Smooth muscle cell (in vitro differentiated cells): Measurements from ENCODE around the gene TANGO6. TPM values are rescaled to one million over a fixed set of nuclear protein-coding genes. Genes with fewer than 3 reads are reported as not detected.
"Not testable (repeated sequence)": the region's sequence is repeated elsewhere in the genome, so short reads cannot be mapped to it uniquely, and the experiment has no call there.

ENCODE experiments used
- DNase-seq: peaks from one replicate; lab custom pipeline; 2025; ENCODE audit not compliant: unreplicated experiment; lab: John Stamatoyannopoulos, UW
- H2AFZ ChIP-seq: fragments of 200-600 bp; sonication (generic); 2 replicates; pipeline ENCODE4 v1.6.0; 2016; ENCODE audit warnings: antibody characterized with exemption, low read depth, mild to moderate bottlenecking
- H3F3A ChIP-seq: fragments of 200-600 bp; sonication (generic); 2 replicates; pipeline ENCODE4 v1.6.0; 2017; ENCODE audit warnings: antibody characterized with exemption, low read depth
- H3K27ac ChIP-seq: fragments of 200-600 bp; sonication (generic); 2 replicates; pipeline ENCODE4 v1.5.1; 2016; ENCODE audit warnings: low read depth, mild to moderate bottlenecking
- H3K27me3 ChIP-seq: fragments of 200-600 bp; sonication (generic); 2 replicates; pipeline ENCODE4 v1.6.1; 2016; ENCODE audit warnings: low read depth, mild to moderate bottlenecking
- H3K36me3 ChIP-seq: fragments of 200-600 bp; sonication (generic); 2 replicates; pipeline ENCODE4 v1.5.1; 2016; ENCODE audit warnings: low read depth
- H3K4me1 ChIP-seq: fragments of 200-600 bp; sonication (generic); 2 replicates; pipeline ENCODE4 v1.5.1; 2016; ENCODE audit warnings: low read depth
- H3K4me2 ChIP-seq: fragments of 200-600 bp; sonication (generic); 2 replicates; pipeline ENCODE4 v1.6.0; 2016; ENCODE audit warnings: mild to moderate bottlenecking
- H3K4me3 ChIP-seq: fragments of 200-600 bp; sonication (generic); 2 replicates; pipeline ENCODE4 v1.5.1; 2016; ENCODE audit warnings: mild to moderate bottlenecking
- H3K79me2 ChIP-seq: fragments of 200-600 bp; sonication (generic); 2 replicates; pipeline ENCODE4 v1.6.0; 2016; ENCODE audit warnings: low read depth, mild to moderate bottlenecking
- H3K9ac ChIP-seq: fragments of 200-600 bp; sonication (generic); 2 replicates; pipeline ENCODE4 v1.6.0; 2016; ENCODE audit warnings: low read depth
- H3K9me3 ChIP-seq: fragments of 200-600 bp; sonication (generic); replicated peaks from 2 replicates; pipeline ENCODE4 v1.5.1; 2016; ENCODE audit warnings: low read depth
- H4K20me1 ChIP-seq: fragments of 200-600 bp; sonication (generic); 2 replicates; pipeline ENCODE4 v1.6.0; 2016; ENCODE audit warnings: low read depth
- WGBS: methylation state at CpG from one replicate; pipeline ENCODE4 v1.1.7; 2016; ENCODE audit warnings: low lambda C conversion rate; 5-methylcytosine and 5-hydroxymethylcytosine counted together
- polyA plus RNA-seq: library from polyadenylated mRNA; unstranded; fragments of >200 nt; fragmentation: Nextera tagmentation; extraction: Ambion mirVana; gene quantifications from 2 replicates; pipeline ENCODE4 v1.2.1, GENCODE V29; 2016
- total RNA-seq: library from RNA; depleted of rRNA; stranded (reverse); fragments of >200 nt; gene quantifications from 2 replicates; pipeline ENCODE4 v1.2.3, GENCODE V29; 2014
- TF ChIP-seq, protein P1 (sequence below): fragments of 200-600 bp; sonication (generic); IDR thresholded peaks from 2 replicates; pipeline ENCODE4 v1.5.1; 2017; ENCODE audit warnings: borderline replicate concordance, mild to moderate bottlenecking, antibody characterized with exemption; ENCODE audit not compliant: insufficient read depth, poor library complexity, severe bottlenecking

Gene TANGO6
- total and polyA plus RNA-seq, 2 experiments from 2014 or later: 4.5 to 5.2 TPM

DNA sequence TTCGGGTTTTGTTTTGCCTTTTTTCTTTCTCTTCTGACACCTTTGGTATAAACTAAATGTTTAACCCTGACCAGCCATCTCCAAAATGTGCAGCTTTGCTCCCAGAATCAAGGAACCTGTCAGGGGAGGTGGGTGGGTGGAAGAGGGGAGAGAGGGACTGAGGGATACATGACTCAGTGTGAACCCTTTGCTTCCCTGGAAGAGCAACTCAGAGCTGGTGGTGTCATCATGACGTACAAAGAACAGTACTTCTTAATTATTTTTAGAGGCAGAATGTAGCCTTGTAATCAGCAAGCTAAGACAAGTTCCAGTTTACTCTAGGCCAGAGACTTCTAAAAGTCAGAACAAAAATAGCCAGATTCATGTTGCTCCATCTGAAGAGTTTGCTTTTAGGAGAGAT, 142.5 kb downstream of the TANGO6 start:
- WGBS: 71% methylated on average over 2 of the region's 2 CpGs
- Histone ChIP-seq H4K20me1 (no peaks in the 10 kb centered on the region), H3K27ac (peak overlapping the region; percentile 85)

DNA sequence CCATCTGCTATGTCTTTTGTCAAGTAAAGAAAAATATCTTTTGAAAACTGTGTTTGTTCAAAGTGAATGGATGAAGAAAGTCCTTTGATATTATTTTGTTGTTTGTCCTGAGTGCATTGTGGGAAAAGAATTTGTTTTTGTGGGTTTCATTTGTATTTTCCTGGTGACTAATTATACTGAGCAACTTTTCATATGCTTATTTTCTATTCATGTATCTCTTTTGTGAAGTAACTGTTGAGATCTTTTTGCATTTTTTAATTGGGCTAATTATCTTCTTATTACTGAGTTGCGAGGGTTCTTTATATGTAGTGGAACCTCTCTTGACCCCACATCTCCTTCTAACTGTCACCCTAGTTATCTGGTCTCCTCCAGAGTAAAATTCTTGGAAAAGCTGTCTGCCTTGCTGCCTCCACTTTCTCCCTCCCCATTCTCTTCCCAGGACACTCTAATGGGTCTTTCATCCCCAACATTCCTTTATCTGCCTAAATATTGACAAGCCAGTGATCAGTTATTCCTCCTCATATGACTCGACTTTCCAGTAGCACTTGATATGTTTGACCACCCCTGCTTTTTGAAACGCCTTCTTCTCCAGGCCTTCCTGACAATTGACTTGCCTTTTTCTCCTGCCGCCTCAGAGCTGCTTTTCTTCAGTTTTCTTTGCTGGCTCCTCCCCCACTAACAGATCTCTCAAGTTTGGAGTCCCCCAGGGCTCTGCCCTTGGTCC, 144.6 kb downstream of the TANGO6 start:
- no peaks in the 10 kb centered on the region for H3K9me3 ChIP-seq
- no peaks in the 10 kb centered on the region for H3K27me3 ChIP-seq
- 66% methylated on average over 4 of the region's 4 CpGs for WGBS
- no peak overlapping the region for H3K4me3 ChIP-seq
- H2AFZ ChIP-seq: no peak overlapping the region
- no peak overlapping the region for H3K27ac ChIP-seq
- TF ChIP-seq, protein P1, sequence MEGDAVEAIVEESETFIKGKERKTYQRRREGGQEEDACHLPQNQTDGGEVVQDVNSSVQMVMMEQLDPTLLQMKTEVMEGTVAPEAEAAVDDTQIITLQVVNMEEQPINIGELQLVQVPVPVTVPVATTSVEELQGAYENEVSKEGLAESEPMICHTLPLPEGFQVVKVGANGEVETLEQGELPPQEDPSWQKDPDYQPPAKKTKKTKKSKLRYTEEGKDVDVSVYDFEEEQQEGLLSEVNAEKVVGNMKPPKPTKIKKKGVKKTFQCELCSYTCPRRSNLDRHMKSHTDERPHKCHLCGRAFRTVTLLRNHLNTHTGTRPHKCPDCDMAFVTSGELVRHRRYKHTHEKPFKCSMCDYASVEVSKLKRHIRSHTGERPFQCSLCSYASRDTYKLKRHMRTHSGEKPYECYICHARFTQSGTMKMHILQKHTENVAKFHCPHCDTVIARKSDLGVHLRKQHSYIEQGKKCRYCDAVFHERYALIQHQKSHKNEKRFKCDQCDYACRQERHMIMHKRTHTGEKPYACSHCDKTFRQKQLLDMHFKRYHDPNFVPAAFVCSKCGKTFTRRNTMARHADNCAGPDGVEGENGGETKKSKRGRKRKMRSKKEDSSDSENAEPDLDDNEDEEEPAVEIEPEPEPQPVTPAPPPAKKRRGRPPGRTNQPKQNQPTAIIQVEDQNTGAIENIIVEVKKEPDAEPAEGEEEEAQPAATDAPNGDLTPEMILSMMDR: no peak
- H3K9ac ChIP-seq: no peak overlapping the region
- H3K36me3 ChIP-seq: no peaks in the 10 kb centered on the region
- no peak overlapping the region for H3K4me2 ChIP-seq
- no peaks in the 10 kb centered on the region for H3F3A ChIP-seq
- no peak for DNase-seq
- H3K79me2 ChIP-seq: no peaks in the 10 kb centered on the region
- H4K20me1 ChIP-seq: no peaks in the 10 kb centered on the region
- peaks cover 4% of the 10 kb centered on the region for H3K4me1 ChIP-seq

More for the DNA sequence above, 142.5 kb downstream of the TANGO6 start:
- H3K4me1 ChIP-seq: peaks cover 4% of the 10 kb centered on the region
- no peak overlapping the region for H3K4me2 ChIP-seq
- DNase-seq: no peak
- no peak overlapping the region for H3K4me3 ChIP-seq
- H3K79me2 ChIP-seq: no peaks in the 10 kb centered on the region
- H3K9me3 ChIP-seq: no peaks in the 10 kb centered on the region
- H3F3A ChIP-seq: no peaks in the 10 kb centered on the region
- TF ChIP-seq, protein P1: no peak
- no peaks in the 10 kb centered on the region for H3K36me3 ChIP-seq
- H3K27me3 ChIP-seq: no peaks in the 10 kb centered on the region
- H2AFZ ChIP-seq: no peak overlapping the region
- H3K9ac ChIP-seq: no peak overlapping the region

DNA sequence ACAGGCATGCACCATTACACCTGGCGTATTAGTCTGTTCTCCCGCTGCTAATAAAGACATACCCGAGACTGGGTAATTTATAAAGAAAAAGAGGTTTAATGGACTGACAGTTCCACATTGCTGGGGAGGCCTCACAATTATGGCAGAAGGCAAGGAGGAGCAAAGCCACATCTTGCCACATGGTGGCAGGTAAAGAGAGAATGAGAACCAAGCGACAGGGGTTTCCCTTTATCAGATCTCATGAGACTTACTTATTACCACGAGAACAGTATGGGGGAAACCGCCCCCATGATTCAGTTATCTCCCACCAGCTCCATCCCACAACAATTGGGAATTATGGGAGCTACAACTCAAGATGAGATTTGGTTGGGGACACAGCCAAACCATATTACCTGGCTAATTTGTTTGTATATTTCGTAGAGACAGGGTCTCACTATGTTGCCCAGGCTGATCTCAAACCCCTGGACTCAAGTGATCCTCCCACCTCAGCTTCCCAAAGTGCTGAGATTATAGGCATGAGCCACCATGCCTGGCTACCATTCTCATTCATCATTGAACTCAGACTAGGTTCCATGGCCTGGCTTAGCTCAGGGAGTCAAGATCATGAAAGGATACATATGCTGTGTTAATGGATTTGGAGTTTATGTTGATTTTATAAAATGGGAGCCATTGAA, 147.0 kb downstream of the TANGO6 start:
- not testable (repeated sequence) for H3K4me2 ChIP-seq, H3K4me3 ChIP-seq, H3K9ac ChIP-seq, H3K27me3 ChIP-seq, H3K4me1 ChIP-seq, H3K36me3 ChIP-seq, H4K20me1 ChIP-seq, H3K9me3 ChIP-seq, DNase-seq, H3K27ac ChIP-seq, H3F3A ChIP-seq, H3K79me2 ChIP-seq, H2AFZ ChIP-seq
- WGBS: 88% methylated on average over 7 of the region's 7 CpGs

DNA sequence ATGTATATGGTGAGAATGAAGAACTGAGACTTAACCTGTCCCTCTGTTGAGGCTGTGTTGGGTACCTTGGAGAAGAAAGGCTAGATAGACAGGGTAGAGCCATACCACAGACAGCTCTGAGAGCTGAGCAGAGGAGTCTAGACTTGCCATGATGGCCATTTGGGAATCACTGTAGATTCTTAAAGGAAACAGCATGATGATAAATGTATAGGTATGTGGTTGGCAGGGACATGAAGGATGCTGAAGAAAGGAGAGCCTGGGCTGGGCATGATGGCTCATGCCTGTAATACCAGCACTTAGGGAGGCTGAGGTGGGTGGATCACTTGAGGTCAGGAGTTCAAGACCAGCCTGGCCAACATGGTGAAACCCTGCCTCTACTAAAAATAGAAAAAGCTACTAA, 147.7 kb downstream of the TANGO6 start:
- Histone ChIP-seq H3K4me1 (peaks cover 4% of the 10 kb centered on the region), H3K79me2 (no peaks in the 10 kb centered on the region), H3K27ac (no peak overlapping the region), H3K9me3 (no peaks in the 10 kb centered on the region), H3F3A (no peaks in the 10 kb centered on the region), H3K9ac (no peak overlapping the region), H3K36me3 (no peaks in the 10 kb centered on the region), H4K20me1 (no peaks in the 10 kb centered on the region), H3K27me3 (no peaks in the 10 kb centered on the region), H2AFZ (no peak overlapping the region), H3K4me2 (no peak overlapping the region), H3K4me3 (no peak overlapping the region)
- TF ChIP-seq, protein P1: no peak
- DNase-seq: no peak
